HG03521 (cell line): ENCODE data around the gene NID1.
"Not testable (repeated sequence)": the region's sequence is repeated elsewhere in the genome, so short reads cannot be mapped to it uniquely, and the experiment has no call there.

Experiments used
- ATAC-seq: cut with Tn5 transposase; IDR thresholded peaks from one replicate; pipeline ENCODE4 v1.9.1; 2021; ENCODE audit warnings: mild to moderate bottlenecking, moderate library complexity; ENCODE audit not compliant: unreplicated experiment

The NID1 gene

GRCh38 chr1:235941876-235942624, 122.8 kb downstream of the NID1 start:
- ATAC-seq: no peak

- ATAC-seq: no peak
Observed at GRCh38 chr1:235940285-235940684, 124.6 kb downstream of the NID1 start.

GRCh38 chr1:235939480-235939775, 125.5 kb downstream of the NID1 start:
- ATAC-seq: no peak

GRCh38 chr1:235938709-235939479, 126.0 kb downstream of the NID1 start:
- ATAC-seq: no peak

GRCh38 chr1:235937123-235937522, 127.8 kb downstream of the NID1 start:
- ATAC-seq: peak; percentile 39

- no peak for ATAC-seq
Observed at GRCh38 chr1:235935235-235936225, 129.4 kb downstream of the NID1 start.

- no peak for ATAC-seq
Observed at GRCh38 chr1:235933766-235934116, 131.1 kb downstream of the NID1 start.

GRCh38 chr1:235933017-235933765, 131.7 kb downstream of the NID1 start:
- ATAC-seq: no peak

- ATAC-seq: no peak
Observed at GRCh38 chr1:235932090-235932510, 132.8 kb downstream of the NID1 start.

GRCh38 chr1:235931171-235931738, 133.6 kb downstream of the NID1 start:
- ATAC-seq: no peak

- ATAC-seq: no peak
Observed at GRCh38 chr1:235930543-235930942, 134.3 kb downstream of the NID1 start.

GRCh38 chr1:235929216-235929615, 135.7 kb downstream of the NID1 start:
- ATAC-seq: no peak

GRCh38 chr1:235928197-235928596, 136.7 kb downstream of the NID1 start:
- ATAC-seq: no peak

GRCh38 chr1:235927551-235927950, 137.3 kb downstream of the NID1 start:
- not testable (repeated sequence) for ATAC-seq
